Measurements from ENCODE around the gene NHLRC2. TPM values are rescaled to one million over a fixed set of nuclear protein-coding genes. Genes with fewer than 3 reads are reported as not detected.

The NHLRC2 gene
- polyA plus RNA-seq, 3 donors: 2.8 to 6.9 (median 5.3) TPM

- Histone ChIP-seq H3K4me2 (replicated peaks; ENCODE audit: extremely low read depth, low read length, poor library complexity, severe bottlenecking) (no peak overlapping the region), H3K9me3 (replicated peaks in 1 of 2; ENCODE audit: control insufficient read depth in 1 of 2, insufficient read depth in 1 of 2, low read length in 2 of 2) (no peaks in the 10 kb centered on the region), H3K79me2 (ENCODE audit: insufficient read depth, low read length) (no peaks in the 10 kb centered on the region), H3K36me3 (replicated peaks in 1 of 2; ENCODE audit: control insufficient read depth in 1 of 2, insufficient read depth in 2 of 2, low read length in 2 of 2) (no peaks in the 10 kb centered on the region), H3K27ac (ENCODE audit: low read depth in 1 of 2, low read length in 2 of 2) (no peak overlapping the region), H4K20me1 (ENCODE audit: insufficient read depth, low read length) (no peaks in the 10 kb centered on the region), H3K27me3 (ENCODE audit: control insufficient read depth in 2 of 2, insufficient read depth in 2 of 2, low read length in 2 of 2) (no peaks in the 10 kb centered on the region), H3K9ac (ENCODE audit: insufficient read depth, low read length, poor library complexity, severe bottlenecking) (no peak overlapping the region), H3K4me1 (ENCODE audit: control insufficient read depth in 1 of 2, insufficient read depth in 2 of 2, low read length in 2 of 2) (no peaks in the 10 kb centered on the region), H2AFZ (ENCODE audit: insufficient read depth, low read depth, low read length, poor library complexity, severe bottlenecking) (no peak overlapping the region), H3K4me3 (replicated peaks in 1 of 3; ENCODE audit: low read depth in 2 of 3, low read length in 3 of 3) (no peak overlapping the region)
- Mint-ChIP-seq H3K36me3 (peaks cover 0 to 1% of the 10 kb centered on the region in 2 donors), H3K27ac (no peak overlapping the region), H3K27me3 (ENCODE audit: low read depth in 3 of 3) (peaks cover 4 to 8% (median 7%) of the 10 kb centered on the region in 3 donors), H3K4me1 (peaks cover 6% of the 10 kb centered on the region), H3K4me3 (no peak overlapping the region), H3K9me3 (peaks cover 0 to 9% (median 4%) of the 10 kb centered on the region in 7 donors)
- no peak for TF ChIP-seq CTCF (IDR thresholded peaks at IDR 0.05)
- intact Hi-C loops (cut with micrococcal nuclease): no loop called here
- 100% methylated on average over 3 of the region's 8 CpGs for WGBS (ENCODE audit: insufficient coverage)
- no peak for DNase-seq
Measured at GRCh38 chr10:113933894-113934532, 79.6 kb downstream of the NHLRC2 start.

DNA sequence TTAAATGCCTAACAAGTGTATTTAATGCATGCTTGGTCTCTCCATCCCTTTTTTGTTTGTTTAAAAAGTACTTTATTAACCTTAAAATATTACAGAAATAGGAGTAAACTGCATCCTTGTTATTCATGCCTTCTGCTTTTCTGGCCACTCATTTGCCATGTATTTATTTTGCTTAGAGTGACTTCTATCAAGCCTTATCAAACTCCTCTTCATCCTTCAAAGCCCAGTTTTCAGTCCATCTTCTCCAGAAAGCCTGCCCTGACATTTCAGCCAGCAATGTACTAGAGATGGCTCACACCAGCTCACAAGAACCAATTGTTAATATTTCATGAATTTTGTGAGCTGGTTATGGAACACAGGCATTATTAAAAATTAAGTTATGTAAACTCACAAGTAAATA lies 82.8 kb downstream of the NHLRC2 start:
- no peaks in the 10 kb centered on the region for H3K4me1 Mint-ChIP-seq
- H3K9ac ChIP-seq (ENCODE audit: insufficient read depth, low read length, poor library complexity, severe bottlenecking): no peak overlapping the region
- peaks cover 4 to 20% (median 7%) of the 10 kb centered on the region in 3 donors for H3K27me3 Mint-ChIP-seq (ENCODE audit: low read depth in 3 of 3)
- H3K9me3 ChIP-seq (replicated peaks in 1 of 2; ENCODE audit: control insufficient read depth in 1 of 2, insufficient read depth in 1 of 2, low read length in 2 of 2): no peaks in the 10 kb centered on the region
- no peaks in the 10 kb centered on the region for H3K79me2 ChIP-seq (ENCODE audit: insufficient read depth, low read length)
- H3K36me3 ChIP-seq (replicated peaks in 1 of 2; ENCODE audit: control insufficient read depth in 1 of 2, insufficient read depth in 2 of 2, low read length in 2 of 2): no peaks in the 10 kb centered on the region
- H3K4me2 ChIP-seq (replicated peaks; ENCODE audit: extremely low read depth, low read length, poor library complexity, severe bottlenecking): no peak overlapping the region
- H3K27ac ChIP-seq (ENCODE audit: low read depth in 1 of 2, low read length in 2 of 2): no peak overlapping the region
- no peak for TF ChIP-seq CTCF (IDR thresholded peaks at IDR 0.05)
- H4K20me1 ChIP-seq (ENCODE audit: insufficient read depth, low read length): no peaks in the 10 kb centered on the region
- H3K4me3 Mint-ChIP-seq: no peak overlapping the region
- no peaks in the 10 kb centered on the region for H3K27me3 ChIP-seq (ENCODE audit: control insufficient read depth in 2 of 2, insufficient read depth in 2 of 2, low read length in 2 of 2)
- peaks cover 0 to 1% of the 10 kb centered on the region in 2 donors for H3K36me3 Mint-ChIP-seq
- intact Hi-C loops (cut with micrococcal nuclease): no loop called here
- no peaks in the 10 kb centered on the region for H3K4me1 ChIP-seq (ENCODE audit: control insufficient read depth in 1 of 2, insufficient read depth in 2 of 2, low read length in 2 of 2)
- H2AFZ ChIP-seq (ENCODE audit: insufficient read depth, low read depth, low read length, poor library complexity, severe bottlenecking): no peak overlapping the region
- peaks cover 0 to 9% (median 4%) of the 10 kb centered on the region in 7 donors for H3K9me3 Mint-ChIP-seq
- H3K27ac Mint-ChIP-seq: no peak overlapping the region
- no peak for DNase-seq
- no peak overlapping the region for H3K4me3 ChIP-seq (replicated peaks in 1 of 3; ENCODE audit: low read depth in 2 of 3, low read length in 3 of 3)

All from CD14-positive monocyte (primary cell).